HFF-Myc (cell line): ENCODE results near the gene EFR3B.
A peak's percentile ranks its signal among the peaks of the same experiment; 100 is the strongest.
"Not testable (repeated sequence)": the region's sequence is repeated elsewhere in the genome, so short reads cannot be mapped to it uniquely, and the experiment has no call there.

Source experiments
- DNase-seq: peaks from one replicate; pipeline ENCODE4 v3.0.0-alpha.2; 2011; ENCODE audit warnings: low read depth; ENCODE audit errors: extremely low read depth
- H3K4me3 ChIP-seq: replicated peaks from 2 replicates; pipeline ENCODE4 v1.5.1; 2011; ENCODE audit warnings: low read depth, mild to moderate bottlenecking, control low read depth, low read length
- TF ChIP-seq, protein P1 (sequence below): IDR thresholded peaks from 2 replicates; pipeline ENCODE4 v1.5.1; 2012; ENCODE audit warnings: mild to moderate bottlenecking, low read depth, low read length, control low read depth; ENCODE audit errors: missing control alignments

Gene EFR3B

DNA sequence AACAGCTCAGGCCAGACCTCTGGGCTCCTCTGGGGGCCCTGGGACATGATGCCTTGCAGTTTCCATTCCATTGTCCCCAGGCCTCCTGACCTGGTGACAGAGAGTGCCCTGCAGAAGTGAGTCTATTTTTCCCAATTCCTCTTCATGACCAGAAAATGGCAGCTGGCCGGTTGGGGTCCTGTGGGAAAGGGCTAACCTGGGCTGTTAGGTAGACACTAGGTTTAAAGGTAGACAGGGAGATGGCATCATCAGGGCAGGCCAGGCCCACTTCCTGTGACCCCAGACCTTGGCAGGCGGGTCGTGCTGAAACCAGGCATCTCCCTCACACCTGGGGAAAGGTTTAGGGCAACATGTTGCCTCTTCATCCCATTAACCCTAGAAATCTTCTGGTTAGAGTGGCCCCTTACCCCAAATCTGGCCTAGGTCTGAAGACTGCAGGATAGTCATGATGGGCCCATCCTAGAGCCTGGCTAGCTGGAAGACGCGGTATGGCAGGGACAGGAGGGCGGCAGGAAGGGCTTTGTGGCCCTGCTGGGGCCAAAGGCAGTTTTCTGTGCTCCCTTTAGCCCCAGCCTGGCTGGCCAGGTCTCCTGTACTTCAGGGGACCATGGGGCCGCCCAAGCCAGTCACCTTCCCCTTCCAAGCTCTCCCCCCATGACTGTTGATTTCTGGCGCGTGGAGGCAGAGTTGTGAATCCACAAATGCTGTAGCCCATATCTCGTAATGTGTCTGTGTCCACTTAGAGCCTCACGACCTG lies 116.4 kb downstream of the EFR3B start:
- H3K4me3 ChIP-seq = no peak overlapping the region
- TF ChIP-seq, protein P1, sequence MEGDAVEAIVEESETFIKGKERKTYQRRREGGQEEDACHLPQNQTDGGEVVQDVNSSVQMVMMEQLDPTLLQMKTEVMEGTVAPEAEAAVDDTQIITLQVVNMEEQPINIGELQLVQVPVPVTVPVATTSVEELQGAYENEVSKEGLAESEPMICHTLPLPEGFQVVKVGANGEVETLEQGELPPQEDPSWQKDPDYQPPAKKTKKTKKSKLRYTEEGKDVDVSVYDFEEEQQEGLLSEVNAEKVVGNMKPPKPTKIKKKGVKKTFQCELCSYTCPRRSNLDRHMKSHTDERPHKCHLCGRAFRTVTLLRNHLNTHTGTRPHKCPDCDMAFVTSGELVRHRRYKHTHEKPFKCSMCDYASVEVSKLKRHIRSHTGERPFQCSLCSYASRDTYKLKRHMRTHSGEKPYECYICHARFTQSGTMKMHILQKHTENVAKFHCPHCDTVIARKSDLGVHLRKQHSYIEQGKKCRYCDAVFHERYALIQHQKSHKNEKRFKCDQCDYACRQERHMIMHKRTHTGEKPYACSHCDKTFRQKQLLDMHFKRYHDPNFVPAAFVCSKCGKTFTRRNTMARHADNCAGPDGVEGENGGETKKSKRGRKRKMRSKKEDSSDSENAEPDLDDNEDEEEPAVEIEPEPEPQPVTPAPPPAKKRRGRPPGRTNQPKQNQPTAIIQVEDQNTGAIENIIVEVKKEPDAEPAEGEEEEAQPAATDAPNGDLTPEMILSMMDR = no peak
- DNase-seq = no peak

DNA sequence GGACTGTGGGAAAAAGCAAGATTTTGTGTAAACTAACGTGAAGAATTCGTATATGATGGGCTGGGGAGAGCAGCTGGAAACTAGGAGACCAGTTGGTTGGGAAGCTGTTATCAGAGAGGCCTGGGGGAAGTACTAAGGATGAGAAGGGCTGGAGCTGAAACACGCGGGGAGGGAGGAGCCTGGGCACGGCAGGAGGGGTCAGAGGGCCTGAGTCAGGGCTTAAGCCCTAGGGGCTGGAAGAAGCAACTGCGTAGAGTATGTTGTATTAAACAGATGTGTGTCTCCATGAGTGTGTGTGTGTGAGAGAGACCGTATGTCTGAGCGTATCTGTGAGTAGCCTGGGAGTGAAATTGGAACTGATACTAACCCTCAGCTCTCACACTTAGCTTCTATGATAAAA lies 118.1 kb downstream of the EFR3B start:
- H3K4me3 ChIP-seq = no peak overlapping the region
- TF ChIP-seq, protein P1 = no peak
- no peak for DNase-seq

DNA sequence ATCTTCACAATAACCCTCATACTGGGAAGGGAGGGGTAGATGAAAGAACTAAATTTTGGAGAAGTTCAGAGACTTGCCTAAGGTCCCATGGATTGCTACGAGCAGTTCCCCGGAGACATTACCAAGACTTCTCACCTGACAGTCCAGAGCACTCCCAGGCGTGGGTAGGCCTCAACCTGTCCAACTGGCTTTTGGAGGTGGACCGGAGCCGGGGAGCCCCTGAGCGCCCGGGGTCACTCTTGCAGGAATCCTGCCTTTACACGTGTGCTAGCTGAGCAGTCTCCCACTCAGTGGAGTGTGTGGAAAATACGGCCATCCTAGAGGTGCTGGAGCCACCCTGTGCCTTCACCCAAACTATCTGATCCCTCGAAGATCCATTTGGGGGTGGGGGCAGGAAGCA lies 118.5 kb downstream of the EFR3B start:
- DNase-seq = no peak
- TF ChIP-seq, protein P1 = no peak
- H3K4me3 ChIP-seq = no peak overlapping the region

DNA sequence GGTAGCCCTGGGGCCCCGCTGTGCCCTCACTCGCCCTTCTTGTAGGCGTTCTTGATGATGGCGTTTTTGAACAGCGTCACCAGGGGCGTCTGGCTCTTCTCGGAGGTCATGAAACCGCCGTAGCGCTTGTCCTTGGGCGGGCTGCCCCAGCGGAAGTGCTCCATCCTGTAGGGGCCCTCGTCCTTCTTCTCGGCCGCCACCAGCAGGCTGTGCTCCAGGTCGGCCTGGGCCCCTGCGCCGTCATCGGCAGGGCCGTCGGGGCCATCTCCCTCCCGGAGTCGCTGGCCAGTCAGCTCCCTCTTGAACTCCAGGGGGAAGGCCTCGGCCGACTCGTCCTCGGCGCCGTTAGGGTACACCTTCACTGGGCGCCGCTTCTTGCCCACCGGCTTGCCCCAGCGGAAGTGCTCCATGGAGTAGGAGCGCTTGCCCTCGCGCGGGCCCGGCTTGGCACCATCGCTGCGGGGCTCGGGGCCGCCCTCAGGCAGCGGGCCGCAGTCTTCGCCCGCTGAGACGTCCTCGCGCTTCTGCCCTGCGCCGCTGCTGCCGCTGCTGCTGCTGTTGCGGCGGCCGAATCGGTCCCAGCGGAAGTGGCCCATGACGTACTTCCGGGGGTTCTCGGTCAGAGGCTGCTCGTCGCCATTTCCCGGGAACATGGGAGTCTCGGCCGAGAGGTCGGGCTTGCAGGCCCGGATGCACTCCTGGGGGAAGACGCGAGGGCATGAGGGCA lies 119.3 kb downstream of the EFR3B start:
- H3K4me3 ChIP-seq = no peak overlapping the region
- TF ChIP-seq, protein P1 = no peak
- no peak for DNase-seq

DNA sequence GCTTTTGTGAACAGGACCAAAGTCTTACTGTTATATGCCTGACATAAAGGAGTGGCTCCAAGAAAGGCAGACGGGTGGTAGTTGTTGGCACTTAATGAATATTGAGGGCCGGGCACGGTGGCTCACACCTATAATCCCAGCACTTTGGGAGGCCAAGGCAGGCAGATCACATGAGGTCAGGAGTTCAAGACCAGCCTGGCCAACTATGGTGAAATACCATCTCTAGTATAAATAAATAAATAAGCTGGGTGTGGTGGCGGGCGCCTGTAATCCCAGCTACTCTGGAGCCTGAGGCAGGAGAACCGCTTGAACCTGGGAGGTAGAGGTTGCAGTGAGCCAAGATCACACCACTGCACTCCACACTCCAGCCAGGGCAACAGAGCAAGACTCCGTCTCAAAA lies 120.2 kb downstream of the EFR3B start:
- not testable (repeated sequence) for DNase-seq, H3K4me3 ChIP-seq

DNA sequence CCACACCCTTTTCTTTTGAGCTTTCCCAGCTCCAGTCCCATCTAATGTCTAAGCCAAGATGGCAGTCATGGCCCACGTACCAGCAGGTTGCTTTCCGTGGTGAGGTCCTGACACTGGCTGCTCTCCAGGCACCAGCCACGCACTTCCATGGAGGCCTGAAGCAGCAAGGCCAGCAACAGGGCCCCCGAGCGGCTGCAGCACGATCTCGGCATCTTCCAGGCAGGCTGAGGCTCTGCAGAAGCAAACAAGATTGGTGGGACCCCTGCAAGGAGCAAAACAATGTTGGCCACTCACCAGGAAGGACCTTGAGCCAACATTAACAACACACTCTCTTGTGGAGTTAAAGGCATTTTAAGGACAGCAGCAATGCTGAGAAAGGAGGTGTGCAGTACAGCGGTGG lies 122.7 kb downstream of the EFR3B start:
- TF ChIP-seq, protein P1 = no peak
- no peak for DNase-seq
- no peak overlapping the region for H3K4me3 ChIP-seq

DNA sequence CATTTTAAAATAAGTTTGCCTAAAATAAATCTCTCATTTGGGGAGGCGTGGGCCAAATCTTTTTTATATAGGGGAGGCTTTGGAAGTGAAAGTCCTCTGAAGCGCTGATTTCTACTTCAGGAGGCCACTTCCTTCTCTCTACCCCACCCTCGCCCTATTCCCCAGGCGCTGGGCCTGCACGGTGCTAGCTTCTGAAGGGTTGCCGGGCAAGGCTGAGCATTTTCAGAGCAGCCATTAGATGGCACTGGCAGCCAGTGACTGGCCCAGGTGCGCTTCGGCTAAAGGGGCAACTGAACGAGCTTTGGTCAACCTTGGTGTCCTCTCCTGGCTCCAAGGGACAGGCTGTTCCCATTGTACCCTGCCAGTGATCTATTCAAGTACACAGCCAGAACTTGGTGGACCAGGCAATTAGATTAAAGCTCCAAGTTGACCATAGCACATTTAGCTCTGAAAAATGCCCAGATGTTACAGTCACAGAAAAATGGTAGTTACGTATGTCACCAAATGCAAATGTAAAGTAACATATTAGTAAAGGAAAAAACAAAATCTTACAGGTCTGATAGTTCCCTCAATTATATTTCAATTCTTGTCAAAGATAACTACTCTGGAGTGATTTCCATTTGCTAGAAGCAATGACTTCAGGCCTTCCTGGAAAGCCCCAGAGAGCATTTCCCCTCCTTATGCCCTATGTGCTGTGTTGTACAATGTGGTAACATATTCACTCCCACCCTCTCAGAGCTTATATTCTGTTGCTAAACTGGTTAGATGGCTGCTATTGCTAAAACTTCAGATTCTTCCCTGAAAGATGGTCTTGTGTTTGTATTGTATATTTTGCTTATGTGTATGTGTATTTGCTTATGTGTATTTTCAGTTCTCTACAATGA lies 124.4 kb downstream of the EFR3B start:
- TF ChIP-seq, protein P1 = peak; percentile 10
- no peak for DNase-seq
- H3K4me3 ChIP-seq = no peak overlapping the region
